Measurements from ENCODE around the gene PTPN1. TPM values are rescaled to one million over a fixed set of nuclear protein-coding genes. Genes with fewer than 3 reads are reported as not detected.

PTPN1 gene
- total and polyA plus RNA-seq, 4 donors: 51.4 to 80.4 (median 64.7) TPM

GRCh38 chr20:50627747-50628146 is 117.6 kb downstream of the PTPN1 start:
- Histone ChIP-seq H3K4me3 (no peak overlapping the region), H3K9me3 (ENCODE audit: control insufficient read depth in 4 of 4, insufficient read depth in 3 of 4, low read length in 3 of 4) (no peaks in the 10 kb centered on the region), H3K9ac (ENCODE audit: insufficient read depth in 1 of 2, low read length in 2 of 2) (no peak overlapping the region), H3K27ac (ENCODE audit: low read depth in 1 of 2, low read length in 1 of 2) (no peak overlapping the region), H3K36me3 (ENCODE audit: control insufficient read depth in 4 of 4, insufficient read depth in 4 of 4, low read length in 4 of 4) (no peaks in the 10 kb centered on the region), H3K27me3 (ENCODE audit: control insufficient read depth in 3 of 3, insufficient read depth in 3 of 3, low read length in 2 of 3) (no peaks in the 10 kb centered on the region), H3K4me1 (ENCODE audit: control insufficient read depth in 5 of 5, insufficient read depth in 5 of 5, low read length in 5 of 5) (peaks cover 0 to 13% (median 0%) of the 10 kb centered on the region in 5 donors)
- ATAC-seq (ENCODE audit: insufficient read depth, low FRiP score) (no peak), DNase-seq (no peak)
- 88 to 89% methylated on average over 9 of the region's 9 CpGs for WGBS, 2 donors
- TF ChIP-seq CTCF (IDR thresholded peaks at IDR 0.05; ENCODE audit: control extremely low read depth, extremely low read depth): no peak

GRCh38 chr20:50628332-50628731 is 118.1 kb downstream of the PTPN1 start:
- H3K9me3 ChIP-seq (ENCODE audit: control insufficient read depth in 4 of 4, insufficient read depth in 3 of 4, low read length in 3 of 4): no peaks in the 10 kb centered on the region
- ATAC-seq (ENCODE audit: insufficient read depth, low FRiP score): no peak
- no peaks in the 10 kb centered on the region for H3K36me3 ChIP-seq (ENCODE audit: control insufficient read depth in 4 of 4, insufficient read depth in 4 of 4, low read length in 4 of 4)
- TF ChIP-seq CTCF (IDR thresholded peaks at IDR 0.05; ENCODE audit: control extremely low read depth, extremely low read depth): no peak
- peak in 2 of 3 donors; percentile 15 to 30 for DNase-seq
- H3K4me3 ChIP-seq: no peak overlapping the region
- H3K27me3 ChIP-seq (ENCODE audit: control insufficient read depth in 3 of 3, insufficient read depth in 3 of 3, low read length in 2 of 3): no peaks in the 10 kb centered on the region
- H3K4me1 ChIP-seq (ENCODE audit: control insufficient read depth in 5 of 5, insufficient read depth in 5 of 5, low read length in 5 of 5): peaks cover 0 to 13% (median 0%) of the 10 kb centered on the region in 5 donors
- 80 to 85% methylated on average over 11 of the region's 11 CpGs for WGBS, 2 donors
- H3K9ac ChIP-seq (ENCODE audit: insufficient read depth in 1 of 2, low read length in 2 of 2): no peak overlapping the region
- H3K27ac ChIP-seq (ENCODE audit: low read depth in 1 of 2, low read length in 1 of 2): no peak overlapping the region

GRCh38 chr20:50628853-50629669 is 118.9 kb downstream of the PTPN1 start:
- Histone ChIP-seq H3K4me3 (no peak overlapping the region), H3K36me3 (ENCODE audit: control insufficient read depth in 4 of 4, insufficient read depth in 4 of 4, low read length in 4 of 4) (no peaks in the 10 kb centered on the region), H3K27ac (ENCODE audit: low read depth in 1 of 2, low read length in 1 of 2) (no peak overlapping the region), H3K9ac (ENCODE audit: insufficient read depth in 1 of 2, low read length in 2 of 2) (no peak overlapping the region), H3K27me3 (ENCODE audit: control insufficient read depth in 3 of 3, insufficient read depth in 3 of 3, low read length in 2 of 3) (no peaks in the 10 kb centered on the region), H3K9me3 (ENCODE audit: control insufficient read depth in 4 of 4, insufficient read depth in 3 of 4, low read length in 3 of 4) (no peaks in the 10 kb centered on the region), H3K4me1 (ENCODE audit: control insufficient read depth in 5 of 5, insufficient read depth in 5 of 5, low read length in 5 of 5) (peaks cover 0 to 13% (median 0%) of the 10 kb centered on the region in 5 donors)
- WGBS, 2 donors: 90 to 92% methylated on average over 16 of the region's 16 CpGs
- no peak for TF ChIP-seq CTCF (IDR thresholded peaks at IDR 0.05; ENCODE audit: control extremely low read depth, extremely low read depth)
- DNase-seq: no peak
- ATAC-seq (ENCODE audit: insufficient read depth, low FRiP score): no peak

All from lung (tissue), 12 donors.